ENCODE data around the gene VWF.

DNA sequence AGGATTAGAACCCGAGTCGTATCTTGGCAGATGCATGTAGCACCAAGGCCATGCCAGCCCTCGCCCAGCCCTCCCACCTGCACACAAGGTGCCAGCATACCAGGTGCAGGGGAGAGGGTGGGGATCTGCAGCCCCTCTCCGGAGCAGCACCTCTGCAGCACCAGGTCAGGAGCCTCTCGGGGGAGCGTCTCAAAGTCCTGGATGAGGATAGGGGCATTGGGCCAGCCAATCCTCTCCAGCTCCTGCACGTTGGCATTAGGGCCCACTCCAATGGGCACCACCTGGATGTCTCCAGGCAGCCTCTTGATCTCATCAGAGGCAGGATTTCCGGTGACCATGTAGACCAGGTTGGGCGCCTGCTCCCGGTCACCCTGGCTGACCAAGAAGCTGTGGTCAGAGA, 106.2 kb downstream of the VWF start:
- TF ChIP-seq, protein P1, sequence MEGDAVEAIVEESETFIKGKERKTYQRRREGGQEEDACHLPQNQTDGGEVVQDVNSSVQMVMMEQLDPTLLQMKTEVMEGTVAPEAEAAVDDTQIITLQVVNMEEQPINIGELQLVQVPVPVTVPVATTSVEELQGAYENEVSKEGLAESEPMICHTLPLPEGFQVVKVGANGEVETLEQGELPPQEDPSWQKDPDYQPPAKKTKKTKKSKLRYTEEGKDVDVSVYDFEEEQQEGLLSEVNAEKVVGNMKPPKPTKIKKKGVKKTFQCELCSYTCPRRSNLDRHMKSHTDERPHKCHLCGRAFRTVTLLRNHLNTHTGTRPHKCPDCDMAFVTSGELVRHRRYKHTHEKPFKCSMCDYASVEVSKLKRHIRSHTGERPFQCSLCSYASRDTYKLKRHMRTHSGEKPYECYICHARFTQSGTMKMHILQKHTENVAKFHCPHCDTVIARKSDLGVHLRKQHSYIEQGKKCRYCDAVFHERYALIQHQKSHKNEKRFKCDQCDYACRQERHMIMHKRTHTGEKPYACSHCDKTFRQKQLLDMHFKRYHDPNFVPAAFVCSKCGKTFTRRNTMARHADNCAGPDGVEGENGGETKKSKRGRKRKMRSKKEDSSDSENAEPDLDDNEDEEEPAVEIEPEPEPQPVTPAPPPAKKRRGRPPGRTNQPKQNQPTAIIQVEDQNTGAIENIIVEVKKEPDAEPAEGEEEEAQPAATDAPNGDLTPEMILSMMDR (conservative IDR thresholded peaks at IDR 0.05; ENCODE audit: low read depth, low read length): no peak
- TF ChIP-seq EZH2phosphoT487 (IDR thresholded peaks at IDR 0.05; ENCODE audit: borderline replicate concordance, low read length) (no peak), EZH2 (IDR thresholded peaks at IDR 0.05; ENCODE audit: low read length, unreplicated experiment) (no peak)

Data from PC-3 (cell line).